Breast epithelium (tissue), 3 donors: ENCODE data around the gene NKX3-2.

Experiments
- POLR2A ChIP-seq: fragments of 450-650 bp; IDR thresholded peaks from one replicate; pipeline ENCODE4 v1.6.1; 2016; ENCODE audit warnings: antibody characterized with exemption, mild to moderate bottlenecking, moderate library complexity
- TF ChIP-seq, protein P1 (sequence below), 3 donors: fragments of 450-650 bp; IDR thresholded peaks; one replicate each; pipeline ENCODE4 v1.5.1; 2016 to 2017; ENCODE audit warnings: antibody characterized with exemption in 3 of 3, mild to moderate bottlenecking in 3 of 3, moderate library complexity in 3 of 3

DNA sequence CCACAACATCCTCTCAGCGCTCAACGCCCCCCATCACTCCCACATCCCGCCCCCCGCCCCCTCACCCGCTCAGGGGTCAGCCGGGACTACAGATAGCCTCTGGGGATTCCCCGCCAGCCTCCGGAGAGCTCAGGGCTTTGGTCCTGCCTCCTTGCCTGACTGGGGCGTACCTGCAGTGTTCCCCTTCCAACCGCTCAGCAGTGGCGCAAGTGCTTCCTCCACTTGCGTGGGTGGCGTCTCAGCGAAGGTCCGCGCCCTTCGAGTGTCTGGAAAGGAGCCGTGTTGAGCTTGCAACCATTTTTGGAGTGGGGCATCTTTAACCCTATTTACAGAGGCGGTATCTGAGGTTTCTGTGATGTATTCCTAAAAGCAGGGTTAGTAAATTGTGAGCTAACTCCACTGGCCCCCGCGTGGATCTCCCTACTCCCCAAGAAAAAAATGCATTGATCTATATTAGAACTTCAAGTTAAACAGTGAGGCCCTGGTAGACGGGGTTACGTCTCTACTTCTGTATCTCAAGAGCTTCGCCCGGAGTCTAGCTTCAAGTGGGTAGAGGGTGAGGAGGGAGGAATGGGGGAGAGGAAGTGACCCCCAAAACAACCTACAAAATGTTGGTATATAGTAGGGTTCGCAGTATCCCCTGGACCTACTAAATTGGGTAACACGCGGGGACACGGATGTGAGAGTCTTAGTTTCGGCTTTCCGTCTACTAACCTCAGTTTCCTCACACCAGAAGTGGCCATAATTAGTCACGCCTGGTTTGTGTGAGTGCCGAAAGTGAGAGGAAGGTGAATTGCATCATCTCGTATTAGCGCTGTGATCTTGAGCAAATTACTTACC, 16.1 kb downstream of the NKX3-2 start:
- TF ChIP-seq, protein P1, sequence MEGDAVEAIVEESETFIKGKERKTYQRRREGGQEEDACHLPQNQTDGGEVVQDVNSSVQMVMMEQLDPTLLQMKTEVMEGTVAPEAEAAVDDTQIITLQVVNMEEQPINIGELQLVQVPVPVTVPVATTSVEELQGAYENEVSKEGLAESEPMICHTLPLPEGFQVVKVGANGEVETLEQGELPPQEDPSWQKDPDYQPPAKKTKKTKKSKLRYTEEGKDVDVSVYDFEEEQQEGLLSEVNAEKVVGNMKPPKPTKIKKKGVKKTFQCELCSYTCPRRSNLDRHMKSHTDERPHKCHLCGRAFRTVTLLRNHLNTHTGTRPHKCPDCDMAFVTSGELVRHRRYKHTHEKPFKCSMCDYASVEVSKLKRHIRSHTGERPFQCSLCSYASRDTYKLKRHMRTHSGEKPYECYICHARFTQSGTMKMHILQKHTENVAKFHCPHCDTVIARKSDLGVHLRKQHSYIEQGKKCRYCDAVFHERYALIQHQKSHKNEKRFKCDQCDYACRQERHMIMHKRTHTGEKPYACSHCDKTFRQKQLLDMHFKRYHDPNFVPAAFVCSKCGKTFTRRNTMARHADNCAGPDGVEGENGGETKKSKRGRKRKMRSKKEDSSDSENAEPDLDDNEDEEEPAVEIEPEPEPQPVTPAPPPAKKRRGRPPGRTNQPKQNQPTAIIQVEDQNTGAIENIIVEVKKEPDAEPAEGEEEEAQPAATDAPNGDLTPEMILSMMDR (IDR thresholded peaks at IDR 0.05) = no peak
- no peak for TF ChIP-seq POLR2A
